GM10266 (cell line): Measurements from ENCODE around the gene MYCBP2.
"Not testable (repeated sequence)": the region's sequence is repeated elsewhere in the genome, so short reads cannot be mapped to it uniquely, and the experiment has no call there.

Source experiments
- DNase-seq: peaks from one replicate; pipeline ENCODE4 v3.0.0; 2012; ENCODE audit errors: extremely low spot score
- TF ChIP-seq, protein P1 (sequence below): IDR thresholded peaks from 2 replicates; pipeline ENCODE4 v1.5.1; 2012; ENCODE audit warnings: mild to moderate bottlenecking, low read depth; ENCODE audit not compliant: control insufficient read depth, insufficient read depth; ENCODE audit errors: missing control alignments

The MYCBP2 gene

DNA sequence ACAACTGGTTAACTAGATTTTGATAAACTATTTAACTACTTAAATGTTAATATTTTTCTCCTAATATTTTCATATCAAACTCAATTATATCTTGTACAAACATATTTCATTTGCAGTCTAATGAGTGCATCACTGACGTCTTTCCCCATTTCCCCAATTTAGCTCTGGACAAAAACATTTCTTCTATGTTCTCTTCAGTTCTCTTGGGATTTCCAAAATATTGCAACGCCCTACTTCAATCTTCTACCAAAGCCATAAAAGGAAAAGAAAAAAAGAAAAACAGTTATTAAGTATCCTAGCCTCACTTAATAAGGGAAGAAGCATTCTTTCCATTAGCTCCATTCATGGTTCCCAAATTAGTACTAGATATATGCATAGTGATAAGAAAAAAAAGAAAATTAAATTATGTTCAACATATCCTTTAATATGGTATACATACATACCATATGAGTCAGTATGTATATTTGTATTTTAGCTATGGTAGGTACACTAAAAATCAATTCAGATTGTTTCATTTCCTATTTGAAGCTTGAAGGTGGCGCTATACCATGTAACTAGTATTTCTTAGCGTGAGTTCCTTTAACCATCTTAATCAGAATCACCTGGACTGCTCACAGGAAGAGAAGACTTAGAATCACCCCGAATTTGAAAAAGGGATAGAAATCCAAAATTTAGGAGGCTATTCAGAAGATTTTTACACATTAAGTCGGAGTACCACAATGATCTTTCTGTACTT is 309.8 kb downstream of the MYCBP2 start:
- TF ChIP-seq, protein P1, sequence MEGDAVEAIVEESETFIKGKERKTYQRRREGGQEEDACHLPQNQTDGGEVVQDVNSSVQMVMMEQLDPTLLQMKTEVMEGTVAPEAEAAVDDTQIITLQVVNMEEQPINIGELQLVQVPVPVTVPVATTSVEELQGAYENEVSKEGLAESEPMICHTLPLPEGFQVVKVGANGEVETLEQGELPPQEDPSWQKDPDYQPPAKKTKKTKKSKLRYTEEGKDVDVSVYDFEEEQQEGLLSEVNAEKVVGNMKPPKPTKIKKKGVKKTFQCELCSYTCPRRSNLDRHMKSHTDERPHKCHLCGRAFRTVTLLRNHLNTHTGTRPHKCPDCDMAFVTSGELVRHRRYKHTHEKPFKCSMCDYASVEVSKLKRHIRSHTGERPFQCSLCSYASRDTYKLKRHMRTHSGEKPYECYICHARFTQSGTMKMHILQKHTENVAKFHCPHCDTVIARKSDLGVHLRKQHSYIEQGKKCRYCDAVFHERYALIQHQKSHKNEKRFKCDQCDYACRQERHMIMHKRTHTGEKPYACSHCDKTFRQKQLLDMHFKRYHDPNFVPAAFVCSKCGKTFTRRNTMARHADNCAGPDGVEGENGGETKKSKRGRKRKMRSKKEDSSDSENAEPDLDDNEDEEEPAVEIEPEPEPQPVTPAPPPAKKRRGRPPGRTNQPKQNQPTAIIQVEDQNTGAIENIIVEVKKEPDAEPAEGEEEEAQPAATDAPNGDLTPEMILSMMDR: no peak
- DNase-seq: no peak

DNA sequence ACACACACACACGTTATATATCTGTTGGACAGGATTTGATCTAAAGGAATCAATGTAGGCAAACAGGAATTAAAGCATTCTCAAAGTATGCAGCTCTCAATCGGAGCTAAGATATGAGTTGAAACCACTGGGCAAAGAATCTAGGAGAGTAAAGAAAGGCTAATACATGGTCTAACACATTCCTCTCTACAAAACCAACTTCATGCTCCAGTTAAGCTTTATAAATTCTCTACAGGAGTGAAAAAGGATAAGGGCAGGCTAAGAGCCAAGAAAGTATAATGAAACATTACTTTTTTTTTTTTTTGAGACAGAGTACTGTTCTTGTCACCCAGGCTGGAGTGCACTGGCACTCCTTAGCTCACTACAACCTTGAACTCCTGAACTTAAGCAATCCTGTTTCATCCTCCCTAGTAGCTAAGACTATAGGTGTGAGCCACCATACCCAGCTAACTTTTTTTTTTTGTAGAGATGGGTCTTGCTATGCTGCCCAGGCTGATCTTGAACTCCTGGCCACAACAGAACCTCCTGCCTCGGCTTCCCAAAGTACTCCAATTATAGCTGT is 310.6 kb downstream of the MYCBP2 start:
- TF ChIP-seq, protein P1: no peak
- DNase-seq: no peak

DNA sequence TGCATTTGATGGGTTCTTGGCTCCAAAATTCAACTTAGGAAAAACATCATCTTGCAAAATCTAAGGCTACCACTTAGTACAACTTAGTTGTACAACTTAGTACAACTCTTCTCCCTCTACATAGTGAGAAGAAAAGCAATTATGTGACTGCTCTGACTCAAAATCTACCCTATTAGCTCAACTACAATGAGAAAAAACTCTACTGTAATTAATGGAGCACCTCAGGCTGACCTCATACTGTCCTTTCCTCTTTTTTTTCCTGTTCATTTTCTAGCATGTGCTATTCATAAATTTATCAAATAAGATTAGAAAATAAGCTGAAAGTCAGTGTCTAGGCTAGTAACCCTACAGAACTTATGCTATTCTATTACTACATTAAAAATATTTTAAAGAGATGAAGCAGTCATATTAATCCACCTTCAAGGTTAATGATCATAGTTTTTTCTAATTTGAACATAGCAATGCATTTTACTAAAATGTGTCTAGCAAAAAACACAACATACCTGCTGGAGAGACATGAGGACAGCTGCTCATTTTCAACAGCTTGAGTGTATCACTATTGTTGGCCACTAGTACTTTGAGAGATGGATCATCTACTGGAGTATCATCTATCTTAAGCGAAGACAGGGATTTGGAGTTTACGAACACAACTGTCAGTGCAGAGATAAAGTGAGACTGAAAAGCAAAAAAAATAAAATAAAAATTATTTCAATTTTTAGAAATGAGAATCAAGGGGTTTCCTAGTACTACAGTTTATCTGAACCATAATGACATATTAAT is 311.8 kb downstream of the MYCBP2 start:
- TF ChIP-seq, protein P1: no peak
- DNase-seq: no peak

DNA sequence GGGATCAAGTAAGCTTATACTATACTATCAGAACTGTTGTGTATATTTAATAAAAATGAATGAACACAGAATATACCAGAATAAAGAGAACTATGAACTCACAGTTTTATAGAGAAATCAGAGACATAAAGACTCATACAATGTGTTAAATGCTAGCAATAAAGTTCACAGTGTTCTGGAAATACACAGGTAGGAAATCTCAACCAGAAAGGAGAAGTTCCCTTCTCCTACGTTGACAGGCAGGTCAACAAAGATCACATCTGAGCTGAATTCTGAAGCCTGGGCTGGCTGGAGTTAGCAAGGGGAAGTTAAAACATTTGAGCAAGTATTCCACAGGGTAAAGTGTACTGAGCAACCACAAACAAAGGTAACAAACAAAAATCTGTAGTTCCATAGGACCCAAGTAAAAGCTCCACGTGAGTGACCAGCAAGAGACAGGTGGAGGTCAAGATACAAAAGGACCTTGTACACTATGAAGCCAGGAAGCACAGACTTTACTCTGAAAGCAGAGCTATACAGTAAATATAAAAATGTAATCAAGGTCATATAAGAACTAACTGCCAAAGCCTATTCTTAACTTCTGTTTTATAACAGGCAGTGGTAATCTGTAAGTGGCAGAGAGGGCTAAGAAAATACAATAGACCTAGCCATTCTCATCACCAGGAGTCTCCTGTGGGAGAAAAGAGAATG is 312.9 kb downstream of the MYCBP2 start:
- TF ChIP-seq, protein P1: no peak
- no peak for DNase-seq

DNA sequence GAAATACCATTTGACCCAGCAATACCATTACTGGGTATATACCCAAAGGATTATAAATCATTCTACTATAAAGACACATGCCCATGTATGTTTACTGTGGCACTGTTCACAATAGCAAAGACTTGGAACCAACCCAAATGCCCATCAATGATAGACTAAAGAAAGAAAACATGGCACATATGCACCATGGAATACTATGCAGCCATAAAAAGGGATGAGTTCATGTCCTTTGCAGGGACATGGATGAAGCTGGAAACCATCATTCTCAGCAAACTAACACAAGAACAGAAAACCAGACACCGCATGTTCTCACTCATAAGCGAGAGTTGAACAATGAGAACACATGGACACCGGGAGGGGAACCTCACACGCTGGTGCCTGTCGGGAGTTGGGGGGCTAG is 317.2 kb downstream of the MYCBP2 start:
- not testable (repeated sequence) for DNase-seq

DNA sequence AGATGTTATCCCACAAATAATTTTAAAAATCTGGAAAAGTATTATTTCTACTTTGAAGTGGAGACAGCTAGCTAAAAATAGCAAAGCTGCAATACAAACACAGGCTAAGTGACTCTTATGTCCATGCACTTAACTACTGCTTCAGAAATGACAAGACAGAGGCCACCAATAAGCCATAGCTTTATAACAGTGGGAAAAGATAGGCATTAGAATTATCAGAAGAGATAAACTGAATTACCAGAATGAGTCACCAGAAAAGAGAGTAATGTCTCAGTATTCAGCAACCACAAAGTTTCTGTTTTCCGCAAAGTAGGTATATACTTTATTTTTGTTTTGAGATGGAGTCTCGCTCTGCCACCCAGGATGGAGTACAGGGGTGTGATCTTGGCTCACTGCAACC is 317.9 kb downstream of the MYCBP2 start:
- TF ChIP-seq, protein P1: no peak
- DNase-seq: no peak

DNA sequence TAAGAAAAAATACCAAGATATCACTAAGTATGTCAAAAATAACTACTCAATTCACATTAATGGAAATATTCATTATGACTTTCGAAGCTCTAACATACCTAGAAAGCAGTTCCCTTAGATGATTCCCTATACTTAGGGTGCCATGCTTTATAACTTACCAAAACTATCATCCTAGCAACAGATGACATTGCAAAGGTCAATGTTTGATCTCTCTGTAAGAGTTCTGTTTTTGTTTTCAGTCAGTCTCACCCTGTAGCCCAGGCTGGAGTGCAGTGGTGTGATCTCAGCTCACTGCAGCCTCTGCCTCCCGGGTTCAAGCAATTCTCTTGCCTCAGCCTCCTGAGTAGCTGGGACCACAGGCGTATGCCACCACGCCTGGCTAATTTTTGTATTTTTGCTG is 318.6 kb downstream of the MYCBP2 start:
- DNase-seq: not testable (repeated sequence)
